ENCODE data around the gene AGER. TPM values are rescaled to one million over a fixed set of nuclear protein-coding genes. Genes with fewer than 3 reads are reported as not detected.

AGER gene
- total and polyA plus RNA-seq, 9 of the 15 experiments (the other 6 are each of a cell fraction or from before 2014, with no cell fraction given) = 1.2 to 11.5 (median 4.1) TPM

- TF ChIP-seq E2F8 (IDR thresholded peaks at IDR 0.05; ENCODE audit: low read depth, partially characterized antibody) (peak; percentile 33), HINFP (tag; conservative IDR thresholded peaks at IDR 0.05; ENCODE audit: low read depth) (no peak; the same call in 1 of the 2 replicates), PCBP2 (IDR thresholded peaks at IDR 0.05; ENCODE audit: low read depth, low read length, poor library complexity, severe bottlenecking) (no peak), LARP7 (IDR thresholded peaks at IDR 0.05) (peak; percentile 34; the same call in 1 of the 2 replicates), PPARD (CRISPR knock-in tag; IDR thresholded peaks at IDR 0.05) (no peak), SRSF7 (optimal IDR thresholded peaks at IDR 0.05; ENCODE audit: low read depth, low read length) (no peak), MTA2 (IDR thresholded peaks at IDR 0.05; ENCODE audit: low read depth) (peak; percentile 100), ZNF77 (CRISPR knock-in tag; IDR thresholded peaks at IDR 0.05) (no peak), TSC22D4 (tag; IDR thresholded peaks at IDR 0.05) (no peak), XRCC3 (IDR thresholded peaks at IDR 0.05) (no peak), SMARCE1 (IDR thresholded peaks at IDR 0.05) (peak; percentile 97), ZKSCAN8 (CRISPR knock-in tag; IDR thresholded peaks at IDR 0.05) (no peak; the same call in 1 of the 2 replicates), PRPF4 (IDR thresholded peaks at IDR 0.05; ENCODE audit: insufficient read depth, low read depth, low read length, poor library complexity, severe bottlenecking) (no peak), ATF4 (CRISPR knock-in tag; IDR thresholded peaks at IDR 0.05) (peak; percentile 46; the same call in 1 of the 2 replicates), KDM2B (CRISPR knock-in tag; IDR thresholded peaks at IDR 0.05) (0 out of 2 replicates have a peak, but pooled peaks have one; percentile 87), HMGXB4 (CRISPR knock-in tag; IDR thresholded peaks at IDR 0.05) (no peak), MITF (IDR thresholded peaks at IDR 0.05) (peak; percentile 91)
These were observed 52.6 kb downstream of the AGER start (continued) for GRCh38 chr6:32131439-32131948.
